Measurements from ENCODE around the gene SLC37A4. TPM values are rescaled to one million over a fixed set of nuclear protein-coding genes. Genes with fewer than 3 reads are reported as not detected.

Gene SLC37A4
- total and polyA plus RNA-seq, 10 of the 15 experiments (the other 5 are each of a cell fraction or from before 2014, with no cell fraction given): 11.6 to 29.7 (median 20.4) TPM

DNA sequence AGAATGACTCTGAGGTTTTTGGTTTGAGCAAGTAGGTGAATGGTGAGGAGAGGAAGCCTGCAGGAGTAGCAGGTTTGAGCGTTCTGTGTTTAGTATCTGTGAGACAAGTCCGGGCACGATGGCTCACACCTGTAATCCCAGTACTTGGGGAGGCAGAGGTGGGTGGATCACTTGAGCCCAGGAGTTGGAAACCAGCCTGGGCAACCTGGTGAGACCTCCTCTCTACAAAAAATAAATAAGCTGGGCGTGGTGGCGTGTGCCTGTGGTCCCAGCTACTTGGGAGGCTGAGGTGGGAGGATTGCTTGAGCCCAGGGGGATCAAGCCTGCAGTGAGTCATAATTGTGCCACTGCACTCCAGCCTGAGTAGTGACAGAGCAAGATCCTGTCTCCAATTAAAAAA is 42.4 kb downstream of the SLC37A4 start:
- H3K27me3 ChIP-seq (replicated peaks in 1 of 2; ENCODE audit: control insufficient read depth in 2 of 2, insufficient read depth in 2 of 2, low read length in 1 of 2): no peaks in the 10 kb centered on the region; a peak in 1 of 4 replicates
- RAD21 ChIA-PET (ENCODE audit: unreplicated experiment): no interaction called here
- H3K4me3 ChIP-seq: no peak overlapping the region
- no TSS peak for BruUV-seq (replicated peaks)
- no peak for TF ChIP-seq NFXL1 (IDR thresholded peaks at IDR 0.05; ENCODE audit: borderline replicate concordance)
- TF ChIP-seq, protein P1, sequence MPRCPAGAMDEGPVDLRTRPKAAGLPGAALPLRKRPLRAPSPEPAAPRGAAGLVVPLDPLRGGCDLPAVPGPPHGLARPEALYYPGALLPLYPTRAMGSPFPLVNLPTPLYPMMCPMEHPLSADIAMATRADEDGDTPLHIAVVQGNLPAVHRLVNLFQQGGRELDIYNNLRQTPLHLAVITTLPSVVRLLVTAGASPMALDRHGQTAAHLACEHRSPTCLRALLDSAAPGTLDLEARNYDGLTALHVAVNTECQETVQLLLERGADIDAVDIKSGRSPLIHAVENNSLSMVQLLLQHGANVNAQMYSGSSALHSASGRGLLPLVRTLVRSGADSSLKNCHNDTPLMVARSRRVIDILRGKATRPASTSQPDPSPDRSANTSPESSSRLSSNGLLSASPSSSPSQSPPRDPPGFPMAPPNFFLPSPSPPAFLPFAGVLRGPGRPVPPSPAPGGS (IDR thresholded peaks at IDR 0.05; ENCODE audit: borderline replicate concordance, insufficient read depth, low read depth, low read length, poor library complexity, severe bottlenecking): peak; percentile 41
- TF ChIP-seq, protein P2, sequence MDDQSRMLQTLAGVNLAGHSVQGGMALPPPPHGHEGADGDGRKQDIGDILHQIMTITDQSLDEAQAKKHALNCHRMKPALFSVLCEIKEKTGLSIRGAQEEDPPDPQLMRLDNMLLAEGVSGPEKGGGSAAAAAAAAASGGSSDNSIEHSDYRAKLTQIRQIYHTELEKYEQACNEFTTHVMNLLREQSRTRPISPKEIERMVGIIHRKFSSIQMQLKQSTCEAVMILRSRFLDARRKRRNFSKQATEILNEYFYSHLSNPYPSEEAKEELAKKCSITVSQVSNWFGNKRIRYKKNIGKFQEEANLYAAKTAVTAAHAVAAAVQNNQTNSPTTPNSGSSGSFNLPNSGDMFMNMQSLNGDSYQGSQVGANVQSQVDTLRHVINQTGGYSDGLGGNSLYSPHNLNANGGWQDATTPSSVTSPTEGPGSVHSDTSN (IDR thresholded peaks at IDR 0.05; ENCODE audit: insufficient replicate concordance, low read depth, low read length): no peak
- ATAC-seq: no peak
- no peaks in the 10 kb centered on the region for H3K4me1 ChIP-seq (ENCODE audit: control insufficient read depth, insufficient read depth, low read length)
- SMC1A ChIA-PET (ENCODE audit: uncharacterized antibody, unreplicated experiment): no interaction called here
- no peak overlapping the region for H2AFZ ChIP-seq (ENCODE audit: control insufficient read depth, low read depth, low read length)
- 96% methylated on average over 5 of the region's 5 CpGs for WGBS (ENCODE audit: insufficient coverage, insufficient replicate concordance, low lambda C conversion rate, missing lambda C conversion rate)
- no peaks in the 10 kb centered on the region for H3K79me2 ChIP-seq (ENCODE audit: control insufficient read depth, insufficient read depth, low read length)
- POLR2A ChIA-PET: interaction anchor here (0.6 kb wide), 1 partner anchor 261 kb away, joined by 3 read pairs; no protein-coding TSS in a partner anchor
- intact Hi-C loops (cut with micrococcal nuclease; ENCODE audit: unreplicated experiment) (no loop called here), in situ Hi-C loops (cut with MboI) (no loop called here)
- DNase-seq (ENCODE audit: low read depth, low spot score): no peak
- no peak overlapping the region for H3K9ac ChIP-seq (ENCODE audit: control insufficient read depth, insufficient read depth, low read length)
- H4K20me1 ChIP-seq (ENCODE audit: control insufficient read depth, insufficient read depth): no peaks in the 10 kb centered on the region
- H3K36me3 ChIP-seq (ENCODE audit: control insufficient read depth in 2 of 2, insufficient read depth in 2 of 2, low read length in 1 of 2): no peaks in the 10 kb centered on the region
- FAIRE-seq: no peak
- CTCF ChIA-PET: no interaction called here
- H3K4me2 ChIP-seq (ENCODE audit: control insufficient read depth, insufficient read depth): no peak overlapping the region
- no peaks in the 10 kb centered on the region for H3K9me3 ChIP-seq (replicated peaks; ENCODE audit: control insufficient read depth, insufficient read depth, low read length)
- H3K27ac ChIP-seq (ENCODE audit: control insufficient read depth, insufficient read depth): no peak overlapping the region

DNA sequence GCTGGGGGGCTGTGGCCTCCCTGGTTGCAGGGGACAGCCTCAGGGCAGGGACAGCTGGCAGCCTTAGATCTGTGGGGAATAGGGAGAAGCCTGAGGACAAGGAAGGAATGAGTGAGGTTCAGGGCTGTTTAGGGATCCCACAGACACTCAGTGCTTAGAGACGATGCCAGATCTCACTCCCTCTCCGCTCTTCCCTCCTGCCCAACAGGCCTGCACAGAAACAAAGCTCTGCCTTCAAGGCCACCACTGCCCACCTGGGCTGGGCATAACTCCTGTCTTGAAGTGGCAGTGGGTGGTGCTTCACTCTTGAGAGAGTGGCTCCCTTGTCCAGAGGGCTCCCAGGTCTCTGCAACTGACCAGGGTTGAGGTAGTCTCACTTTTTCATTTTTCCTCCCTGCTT is 45.9 kb downstream of the SLC37A4 start:
- no peak overlapping the region for H3K27ac ChIP-seq (ENCODE audit: control insufficient read depth, insufficient read depth)
- no peaks in the 10 kb centered on the region; a peak in 1 of 4 replicates for H3K27me3 ChIP-seq (replicated peaks in 1 of 2; ENCODE audit: control insufficient read depth in 2 of 2, insufficient read depth in 2 of 2, low read length in 1 of 2)
- H3K9me3 ChIP-seq (replicated peaks; ENCODE audit: control insufficient read depth, insufficient read depth, low read length): no peaks in the 10 kb centered on the region
- ChIA-PET SMC1A (ENCODE audit: uncharacterized antibody, unreplicated experiment) (no interaction called here), CTCF (interaction anchor here (0.6 kb wide), 1 partner anchor 142 kb away, joined by 3 read pairs; no protein-coding TSS in a partner anchor), RAD21 (ENCODE audit: unreplicated experiment) (no interaction called here), POLR2A (no interaction called here)
- ATAC-seq (no peak), DNase-seq (ENCODE audit: low read depth, low spot score) (no peak), FAIRE-seq (no peak)
- H4K20me1 ChIP-seq (ENCODE audit: control insufficient read depth, insufficient read depth): no peaks in the 10 kb centered on the region; the same call in 1 of the 2 replicates
- H3K9ac ChIP-seq (ENCODE audit: control insufficient read depth, insufficient read depth, low read length): no peak overlapping the region
- no peak overlapping the region for H2AFZ ChIP-seq (ENCODE audit: control insufficient read depth, low read depth, low read length)
- no peaks in the 10 kb centered on the region for H3K4me1 ChIP-seq (ENCODE audit: control insufficient read depth, insufficient read depth, low read length)
- in situ Hi-C loops (cut with MboI): no loop called here
- no peak overlapping the region for H3K4me2 ChIP-seq (ENCODE audit: control insufficient read depth, insufficient read depth)
- H3K4me3 ChIP-seq: no peak overlapping the region
- intact Hi-C loops (cut with micrococcal nuclease; ENCODE audit: unreplicated experiment): no loop called here
- H3K36me3 ChIP-seq (ENCODE audit: control insufficient read depth in 2 of 2, insufficient read depth in 2 of 2, low read length in 1 of 2): no peaks in the 10 kb centered on the region
- WGBS (ENCODE audit: insufficient coverage, insufficient replicate concordance, low lambda C conversion rate, missing lambda C conversion rate): 60% methylated on average over 2 of the region's 2 CpGs
- H3K79me2 ChIP-seq (ENCODE audit: control insufficient read depth, insufficient read depth, low read length): no peaks in the 10 kb centered on the region
- no TSS peak for BruUV-seq (replicated peaks)
- TF ChIP-seq CUX1 (IDR thresholded peaks at IDR 0.05; ENCODE audit: insufficient replicate concordance, low read depth, low read length) (no peak), MTA2 (IDR thresholded peaks at IDR 0.05; ENCODE audit: low read depth) (no peak), RBBP5 (conservative IDR thresholded peaks at IDR 0.05) (no peak)
- TF ChIP-seq, protein P3, sequence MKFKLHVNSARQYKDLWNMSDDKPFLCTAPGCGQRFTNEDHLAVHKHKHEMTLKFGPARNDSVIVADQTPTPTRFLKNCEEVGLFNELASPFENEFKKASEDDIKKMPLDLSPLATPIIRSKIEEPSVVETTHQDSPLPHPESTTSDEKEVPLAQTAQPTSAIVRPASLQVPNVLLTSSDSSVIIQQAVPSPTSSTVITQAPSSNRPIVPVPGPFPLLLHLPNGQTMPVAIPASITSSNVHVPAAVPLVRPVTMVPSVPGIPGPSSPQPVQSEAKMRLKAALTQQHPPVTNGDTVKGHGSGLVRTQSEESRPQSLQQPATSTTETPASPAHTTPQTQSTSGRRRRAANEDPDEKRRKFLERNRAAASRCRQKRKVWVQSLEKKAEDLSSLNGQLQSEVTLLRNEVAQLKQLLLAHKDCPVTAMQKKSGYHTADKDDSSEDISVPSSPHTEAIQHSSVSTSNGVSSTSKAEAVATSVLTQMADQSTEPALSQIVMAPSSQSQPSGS (IDR thresholded peaks at IDR 0.05; ENCODE audit: low read length): no peak
